Measurements from ENCODE around the gene JAG2. TPM values are rescaled to one million over a fixed set of nuclear protein-coding genes. Genes with fewer than 3 reads are reported as not detected.

Gene JAG2
- total and polyA plus RNA-seq, 2 of the 13 experiments (the other 11 are each of a cell fraction or from before 2014, with no cell fraction given): 0.04 to 0.16 TPM

- TF ChIP-seq ZNF280D (CRISPR knock-in tag; IDR thresholded peaks at IDR 0.05) (no peak), ZNF609 (CRISPR knock-in tag; IDR thresholded peaks at IDR 0.05; ENCODE audit: borderline replicate concordance) (no peak), IRX3 (CRISPR knock-in tag; IDR thresholded peaks at IDR 0.05; ENCODE audit: borderline replicate concordance, low read depth) (no peak), ARID2 (CRISPR knock-in tag; IDR thresholded peaks at IDR 0.05; ENCODE audit: borderline replicate concordance) (no peak), HDAC6 (IDR thresholded peaks at IDR 0.05; ENCODE audit: low read depth, low read length) (no peak), RFX5 (IDR thresholded peaks at IDR 0.05; ENCODE audit: low read depth, low read length) (no peak), PPARG (CRISPR knock-in tag; conservative IDR thresholded peaks at IDR 0.05) (no peak), ZSCAN30 (CRISPR knock-in tag; IDR thresholded peaks at IDR 0.05) (no peak), ZNF580 (CRISPR knock-in tag; IDR thresholded peaks at IDR 0.05; ENCODE audit: borderline replicate concordance, low read depth) (no peak)
Observed at GRCh38 chr14:105193916-105194782, 25.6 kb upstream of the JAG2 start (continued).
